Measurements from ENCODE around the gene CXCR5. TPM values are rescaled to one million over a fixed set of nuclear protein-coding genes. Genes with fewer than 3 reads are reported as not detected.

The CXCR5 gene
- total and polyA plus RNA-seq, 8 donors = 0.06 to 0.20 (median 0.12) TPM

- intact Hi-C loops (cut with DNase I) = loop anchor here in 1 of 3 donors (2.0 to 5.0 kb wide), 2 partner anchors 16 to 48 kb away; partner anchors contain the start of genes BCL9L and UPK2
- FAIRE-seq (no peak), ATAC-seq (peak; percentile 12 to 45 (median 26)), DNase-seq (peak in 5 of 6 donors; percentile 60 to 79 (median 75))
- no peaks in the 10 kb centered on the region for H3K27me3 ChIP-seq
- H3K9me3 ChIP-seq = no peaks in the 10 kb centered on the region
- peak overlapping the region in 2 of 4 donors; percentile 31 to 32 for H3K4me3 ChIP-seq
- H3K4me1 ChIP-seq = peaks cover 31 to 55% (median 39%) of the 10 kb centered on the region in 3 donors
- H3K27ac ChIP-seq = peak overlapping the region; percentile 75 to 89 (median 82)
- no peak for TF ChIP-seq CTCF (IDR thresholded peaks at IDR 0.05)
- 8 to 9% methylated on average over 5 to 17 of the region's 17 CpGs for WGBS, 2 donors
- H3K36me3 ChIP-seq = peaks cover 0 to 16% (median 0%) of the 10 kb centered on the region in 3 donors
These were observed 25.4 kb downstream of the CXCR5 start for GRCh38 chr11:118908901-118909618.

- peaks cover 0 to 10% (median 0%) of the 10 kb centered on the region in 3 donors for H3K36me3 ChIP-seq
- H3K27me3 ChIP-seq = no peaks in the 10 kb centered on the region
- DNase-seq (peak in 3 of 6 donors; percentile 35 to 79 (median 46)), FAIRE-seq (no peak), ATAC-seq (no peak)
- no peak for TF ChIP-seq CTCF (IDR thresholded peaks at IDR 0.05)
- peaks cover 38 to 62% (median 46%) of the 10 kb centered on the region in 3 donors for H3K4me1 ChIP-seq
- intact Hi-C loops (cut with DNase I) = loop anchor here in 1 of 3 donors (2.0 to 5.0 kb wide), 2 partner anchors 15 to 48 kb away; partner anchors contain the start of genes BCL9L and UPK2
- WGBS, 2 donors = 44 to 57% methylated on average over 21 of the region's 21 CpGs
- H3K4me3 ChIP-seq = peak overlapping the region in 2 of 4 donors; percentile 31 to 34
- no peaks in the 10 kb centered on the region for H3K9me3 ChIP-seq
- peak overlapping the region; percentile 75 to 89 (median 82) for H3K27ac ChIP-seq
These were observed 26.1 kb downstream of the CXCR5 start for GRCh38 chr11:118909619-118910308.

- no peak for TF ChIP-seq CTCF (IDR thresholded peaks at IDR 0.05)
- peak overlapping the region; percentile 75 to 89 (median 82) for H3K27ac ChIP-seq
- DNase-seq (peak; percentile 61 to 88 (median 73)), ATAC-seq (peak; percentile 15 to 41 (median 28)), FAIRE-seq (no peak)
- intact Hi-C loops (cut with DNase I) = no loop called here
- H3K4me3 ChIP-seq = peak overlapping the region in 2 of 4 donors; percentile 31 to 34
- H3K4me1 ChIP-seq = peaks cover 45 to 70% (median 54%) of the 10 kb centered on the region in 3 donors
- H3K9me3 ChIP-seq = no peaks in the 10 kb centered on the region
- peaks cover 0 to 8% (median 0%) of the 10 kb centered on the region in 3 donors for H3K36me3 ChIP-seq
- H3K27me3 ChIP-seq = no peaks in the 10 kb centered on the region
- WGBS, 2 donors = 8 to 10% methylated on average over 30 to 67 of the region's 67 CpGs
These were observed 26.8 kb downstream of the CXCR5 start for GRCh38 chr11:118910309-118911112.

GRCh38 chr11:118911113-118911879 lies 27.6 kb downstream of the CXCR5 start:
- DNase-seq = peak in 3 of 6 donors; percentile 48 to 71 (median 51)
- ATAC-seq = peak in 3 of 4 donors; percentile 3 to 10 (median 5)
- no peak for FAIRE-seq
- peaks cover 0 to 8% (median 0%) of the 10 kb centered on the region in 3 donors for H3K36me3 ChIP-seq
- H3K4me3 ChIP-seq = peak overlapping the region in 2 of 4 donors; percentile 31 to 34
- WGBS, 2 donors = 16 to 24% methylated on average over 20 to 21 of the region's 21 CpGs
- peaks cover 52 to 77% (median 62%) of the 10 kb centered on the region in 3 donors for H3K4me1 ChIP-seq
- intact Hi-C loops (cut with DNase I) = no loop called here
- no peaks in the 10 kb centered on the region for H3K9me3 ChIP-seq
- no peaks in the 10 kb centered on the region for H3K27me3 ChIP-seq
- peak overlapping the region; percentile 75 to 89 (median 82) for H3K27ac ChIP-seq
- no peak for TF ChIP-seq CTCF (IDR thresholded peaks at IDR 0.05)
